Testis (tissue), 3 donors: ENCODE measurements around the gene AATK. TPM values are rescaled to one million over a fixed set of nuclear protein-coding genes. Genes with fewer than 3 reads are reported as not detected.

Experiments
- DNase-seq: peaks from one replicate; pipeline ENCODE4 v3.0.0-alpha.2; 2019
- H3K27ac ChIP-seq, 2 donors: fragments of 200-600 bp; sonication (generic); one replicate each; pipeline ENCODE4 v1.5.1; 2019
- H3K27me3 ChIP-seq: fragments of 200-600 bp; sonication (generic); one replicate; pipeline ENCODE4 v1.5.1; 2019
- H3K36me3 ChIP-seq: fragments of 200-600 bp; sonication (generic); one replicate; pipeline ENCODE4 v1.5.1; 2017; ENCODE audit warnings: low read depth; ENCODE audit errors: missing control alignments
- H3K4me1 ChIP-seq: fragments of 200-600 bp; sonication (generic); one replicate; pipeline ENCODE4 v1.5.1; 2019
- H3K4me3 ChIP-seq, 2 donors: fragments of 200-600 bp; sonication (generic); one replicate each; pipeline ENCODE4 v1.5.1; 2017 to 2019
- H3K9me3 ChIP-seq: fragments of 200-600 bp; sonication (generic); one replicate; pipeline ENCODE4 v1.5.1; 2017
- CTCF ChIP-seq, 3 experiments: fragments of 450-650 bp in 2 of 3; fragments of 200-600 bp in 1 of 3; sonication (generic) in 1 of 3; IDR thresholded peaks; one replicate each; pipeline ENCODE4 v1.5.1; 2016 to 2019; ENCODE audit warnings: antibody characterized with exemption in 3 of 3, mild to moderate bottlenecking in 2 of 3, moderate library complexity in 1 of 3
- POLR2A ChIP-seq: fragments of 450-650 bp; IDR thresholded peaks from one replicate; pipeline ENCODE4 v1.6.1; 2017; ENCODE audit warnings: antibody characterized with exemption, mild to moderate bottlenecking, moderate library complexity
- WGBS, 2 donors: methylation state at CpG; one replicate each; pipeline ENCODE4 v1.1.5; 2018; 5-methylcytosine and 5-hydroxymethylcytosine counted together
- intact Hi-C: fragments of 100-400 bp; cut with DNase I; formaldehyde crosslinking; loops from one replicate; pipeline ENCODE4 v1.15.1; 2023; ENCODE audit warnings: low total_unique reads
- polyA plus RNA-seq: library from polyadenylated mRNA; stranded (reverse); fragments of 350-450 nt; fragmentation: Illumina TruSeq; extraction: RNeasy Lipid Tissue Mini Kit (QIAGEN cat#74804); gene quantifications from one replicate; pipeline ENCODE4 v1.2.3, GENCODE V29; 2014; ENCODE audit warnings: low read depth, low replicate concordance; ENCODE audit not compliant: insufficient read depth
- total RNA-seq, 2 donors: library from RNA; depleted of rRNA; stranded (reverse); fragments of >200 nt; gene quantifications; one replicate each; pipeline ENCODE4 v1.2.3, GENCODE V29; 2016

AATK gene
- total and polyA plus RNA-seq, 3 donors from 2014 or later, result 3.5 to 5.6 (median 3.8) TPM

GRCh38 chr17:81094509-81095382, 71.3 kb downstream of the AATK start:
- no peak for DNase-seq
- 81 to 86% methylated on average over 30 to 33 of the region's 33 CpGs for WGBS, 2 donors

GRCh38 chr17:81093619-81094508, 72.2 kb downstream of the AATK start:
- Histone ChIP-seq H3K4me3 (no peak overlapping the region), H3K9me3 (no peaks in the 10 kb centered on the region), H3K27me3 (no peaks in the 10 kb centered on the region), H3K4me1 (peaks cover 21% of the 10 kb centered on the region), H3K27ac (no peak overlapping the region), H3K36me3 (no peaks in the 10 kb centered on the region)
- TF ChIP-seq CTCF (IDR thresholded peaks at IDR 0.05), result no peak
- no peak for TF ChIP-seq POLR2A
- 86 to 92% methylated on average over 15 to 21 of the region's 21 CpGs for WGBS, 2 donors
- DNase-seq, result no peak
- intact Hi-C loops, result loop anchor here (10.0 kb wide), 1 partner anchor 109 kb away; no protein-coding TSS in a partner anchor

More at GRCh38 chr17:81094509-81095382, 71.3 kb downstream of the AATK start:
- peaks cover 21% of the 10 kb centered on the region for H3K4me1 ChIP-seq
- H3K36me3 ChIP-seq, result no peaks in the 10 kb centered on the region
- intact Hi-C loops, result loop anchor here (5.0 to 10.0 kb wide), 2 partner anchors 67 to 110 kb away; no protein-coding TSS in a partner anchor
- no peaks in the 10 kb centered on the region for H3K27me3 ChIP-seq
- TF ChIP-seq CTCF (IDR thresholded peaks at IDR 0.05), result no peak
- no peaks in the 10 kb centered on the region for H3K9me3 ChIP-seq
- H3K4me3 ChIP-seq, result no peak overlapping the region
- no peak overlapping the region for H3K27ac ChIP-seq

GRCh38 chr17:81092518-81093095, 73.4 kb downstream of the AATK start:
- Histone ChIP-seq H3K4me1 (peaks cover 12% of the 10 kb centered on the region), H3K27me3 (no peaks in the 10 kb centered on the region), H3K36me3 (no peaks in the 10 kb centered on the region), H3K9me3 (no peaks in the 10 kb centered on the region), H3K27ac (no peak overlapping the region), H3K4me3 (no peak overlapping the region)
- no peak for TF ChIP-seq POLR2A
- no peak for TF ChIP-seq CTCF (IDR thresholded peaks at IDR 0.05)
- intact Hi-C loops, result loop anchor here (10.0 kb wide), 1 partner anchor 108 kb away; no protein-coding TSS in a partner anchor
- 90% methylated on average over 19 to 24 of the region's 24 CpGs for WGBS, 2 donors
- DNase-seq, result no peak

- no peak for DNase-seq
- Histone ChIP-seq H3K27ac (no peak overlapping the region), H3K4me3 (no peak overlapping the region), H3K27me3 (no peaks in the 10 kb centered on the region), H3K36me3 (no peaks in the 10 kb centered on the region), H3K4me1 (peaks cover 8% of the 10 kb centered on the region), H3K9me3 (no peaks in the 10 kb centered on the region)
- intact Hi-C loops, result loop anchor here (10.0 kb wide), 1 partner anchor 107 kb away; no protein-coding TSS in a partner anchor
- TF ChIP-seq POLR2A (no peak), CTCF (IDR thresholded peaks at IDR 0.05) (no peak)
- WGBS, 2 donors, result 94 to 95% methylated on average over 12 to 23 of the region's 23 CpGs
These were observed 74.1 kb downstream of the AATK start for GRCh38 chr17:81091774-81092517.
